Suppressor macrophage (primary cell): ENCODE results near the gene MCF2L.

Source experiments
- DNase-seq, 4 experiments: peaks; one replicate each; pipeline ENCODE4 v3.0.0-alpha.2; 2020 to 2022

MCF2L gene

DNA sequence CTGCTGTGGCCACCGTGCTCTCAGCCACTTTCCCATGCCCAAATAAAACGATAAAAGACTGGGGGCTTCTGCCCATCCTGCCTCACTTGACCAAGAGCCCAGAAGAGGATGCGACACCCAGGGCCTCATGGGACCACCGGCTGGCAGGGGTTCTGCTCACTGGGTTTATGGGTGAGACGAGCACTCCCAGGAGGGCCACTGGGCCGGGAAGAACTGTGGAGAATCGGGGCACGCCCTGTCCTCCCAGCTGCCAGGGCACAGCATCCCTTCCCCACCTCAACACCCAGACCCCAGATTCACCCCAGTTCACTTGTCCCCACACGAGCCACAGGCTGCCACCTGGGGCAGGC lies 148.9 kb downstream of the MCF2L start:
- DNase-seq = no peak

DNA sequence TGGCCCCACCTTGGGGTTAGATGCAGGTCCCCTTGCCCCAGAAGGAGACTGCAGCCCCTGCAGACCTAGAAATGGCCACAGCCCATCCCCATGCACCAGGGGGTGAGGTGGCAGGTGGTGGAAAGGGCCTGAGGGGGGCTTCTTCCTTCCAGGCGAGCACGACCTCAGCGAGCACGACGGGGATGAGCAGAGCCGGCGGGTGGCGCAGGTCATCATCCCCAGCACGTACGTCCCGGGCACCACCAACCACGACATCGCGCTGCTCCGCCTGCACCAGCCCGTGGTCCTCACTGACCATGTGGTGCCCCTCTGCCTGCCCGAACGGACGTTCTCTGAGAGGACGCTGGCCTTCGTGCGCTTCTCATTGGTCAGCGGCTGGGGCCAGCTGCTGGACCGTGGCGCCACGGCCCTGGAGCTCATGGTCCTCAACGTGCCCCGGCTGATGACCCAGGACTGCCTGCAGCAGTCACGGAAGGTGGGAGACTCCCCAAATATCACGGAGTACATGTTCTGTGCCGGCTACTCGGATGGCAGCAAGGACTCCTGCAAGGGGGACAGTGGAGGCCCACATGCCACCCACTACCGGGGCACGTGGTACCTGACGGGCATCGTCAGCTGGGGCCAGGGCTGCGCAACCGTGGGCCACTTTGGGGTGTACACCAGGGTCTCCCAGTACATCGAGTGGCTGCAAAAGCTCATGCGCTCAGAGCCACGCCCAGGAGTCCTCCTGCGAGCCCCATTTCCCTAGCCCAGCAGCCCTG lies 149.4 kb downstream of the MCF2L start:
- DNase-seq = no peak

DNA sequence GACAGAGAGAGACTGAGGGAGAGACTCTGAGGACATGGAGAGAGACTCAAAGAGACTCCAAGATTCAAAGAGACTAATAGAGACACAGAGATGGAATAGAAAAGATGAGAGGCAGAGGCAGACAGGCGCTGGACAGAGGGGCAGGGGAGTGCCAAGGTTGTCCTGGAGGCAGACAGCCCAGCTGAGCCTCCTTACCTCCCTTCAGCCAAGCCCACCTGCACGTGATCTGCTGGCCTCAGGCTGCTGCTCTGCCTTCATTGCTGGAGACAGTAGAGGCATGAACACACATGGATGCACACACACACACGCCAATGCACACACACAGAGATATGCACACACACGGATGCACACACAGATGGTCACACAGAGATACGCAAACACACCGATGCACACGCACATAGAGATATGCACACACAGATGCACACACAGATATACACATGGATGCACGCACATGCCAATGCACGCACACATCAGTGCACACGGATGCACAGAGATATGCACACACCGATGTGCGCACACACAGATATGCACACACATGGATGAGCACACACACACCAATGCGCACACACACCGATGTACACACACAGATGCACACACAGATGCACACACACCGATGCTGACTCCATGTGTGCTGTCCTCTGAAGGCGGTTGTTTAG lies 150.3 kb downstream of the MCF2L start:
- no peak for DNase-seq

DNA sequence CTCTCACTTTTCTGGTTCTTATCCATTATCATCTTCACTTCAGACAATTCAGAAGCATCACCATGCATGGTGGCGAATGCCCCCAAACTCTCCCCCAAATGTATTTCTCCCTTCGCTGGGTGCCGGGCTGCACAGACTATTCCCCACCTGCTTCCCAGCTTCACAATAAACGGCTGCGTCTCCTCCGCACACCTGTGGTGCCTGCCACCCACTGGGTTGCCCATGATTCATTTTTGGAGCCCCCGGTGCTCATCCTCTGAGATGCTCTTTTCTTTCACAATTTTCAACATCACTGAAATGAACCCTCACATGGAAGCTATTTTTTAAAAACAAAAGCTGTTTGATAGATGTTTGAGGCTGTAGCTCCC lies 150.8 kb downstream of the MCF2L start:
- no peak for DNase-seq

GRCh38 chr13:113120300-113121182 lies 151.5 kb downstream of the MCF2L start:
- DNase-seq = no peak

- DNase-seq = no peak
These were observed 152.3 kb downstream of the MCF2L start for GRCh38 chr13:113121183-113121927.

DNA sequence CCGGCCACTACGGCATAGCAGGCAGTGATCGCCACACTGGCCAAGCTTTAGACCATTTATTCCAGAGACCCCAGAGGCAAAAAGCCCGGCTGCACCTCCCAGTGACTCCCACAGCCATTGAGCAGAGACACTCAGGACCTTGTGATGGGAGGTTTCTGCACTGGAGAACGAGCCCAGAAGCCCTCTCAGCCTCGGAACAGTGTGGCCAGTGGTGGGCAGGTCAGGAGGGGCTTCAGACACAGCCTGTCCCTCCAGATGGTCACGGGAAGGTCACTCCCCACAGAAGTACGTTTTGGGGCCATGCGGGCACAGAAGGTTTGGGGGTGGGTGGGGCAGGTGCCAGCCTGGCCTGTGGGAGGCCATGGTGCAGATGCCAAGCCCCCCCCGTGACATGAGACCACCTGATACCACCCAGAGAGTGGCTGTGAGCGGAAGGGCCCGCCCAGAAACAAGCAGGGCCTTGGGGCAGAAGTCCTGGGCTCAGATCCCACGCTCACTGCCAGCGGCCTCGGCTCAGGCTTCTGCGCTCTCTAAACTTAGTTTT lies 153.0 kb downstream of the MCF2L start:
- DNase-seq = no peak

DNA sequence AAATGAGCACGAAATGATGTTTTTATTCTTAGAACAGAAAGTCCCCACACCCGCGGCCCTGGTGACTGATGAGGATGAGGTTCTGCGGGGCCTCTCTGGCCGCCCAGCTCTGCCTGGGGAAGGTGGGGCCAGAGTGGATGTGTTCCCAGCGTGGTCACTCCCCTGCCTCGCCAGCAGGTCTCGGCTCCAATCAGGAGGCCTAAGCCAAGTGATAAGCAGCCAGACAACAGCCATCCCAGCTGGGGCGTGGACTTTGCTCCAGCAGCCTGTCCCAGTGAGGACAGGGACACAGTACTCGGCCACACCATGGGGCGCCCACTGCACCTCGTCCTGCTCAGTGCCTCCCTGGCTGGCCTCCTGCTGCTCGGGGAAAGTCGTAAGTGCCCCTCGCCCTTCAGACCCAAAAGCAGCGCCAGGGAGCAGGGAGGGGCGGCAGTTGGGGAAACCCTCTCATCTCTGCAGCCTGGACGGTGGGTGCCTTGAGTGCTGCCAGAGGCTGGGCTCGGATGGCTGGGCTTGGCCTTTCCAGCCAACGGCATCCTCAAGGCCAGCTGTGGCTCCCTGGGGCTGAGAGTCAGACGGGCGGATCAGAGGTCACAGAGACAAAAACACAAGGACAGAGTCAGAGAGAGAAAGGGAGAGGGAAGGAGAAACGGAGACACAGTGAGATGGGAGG lies 153.7 kb downstream of the MCF2L start, which contains the start of gene F10:
Gene F10, plus strand, starts transcription at position 250 of the 676 bp plus-strand sequence. Its CDS starts 57 bp downstream, at position 307.
- no peak for DNase-seq

DNA sequence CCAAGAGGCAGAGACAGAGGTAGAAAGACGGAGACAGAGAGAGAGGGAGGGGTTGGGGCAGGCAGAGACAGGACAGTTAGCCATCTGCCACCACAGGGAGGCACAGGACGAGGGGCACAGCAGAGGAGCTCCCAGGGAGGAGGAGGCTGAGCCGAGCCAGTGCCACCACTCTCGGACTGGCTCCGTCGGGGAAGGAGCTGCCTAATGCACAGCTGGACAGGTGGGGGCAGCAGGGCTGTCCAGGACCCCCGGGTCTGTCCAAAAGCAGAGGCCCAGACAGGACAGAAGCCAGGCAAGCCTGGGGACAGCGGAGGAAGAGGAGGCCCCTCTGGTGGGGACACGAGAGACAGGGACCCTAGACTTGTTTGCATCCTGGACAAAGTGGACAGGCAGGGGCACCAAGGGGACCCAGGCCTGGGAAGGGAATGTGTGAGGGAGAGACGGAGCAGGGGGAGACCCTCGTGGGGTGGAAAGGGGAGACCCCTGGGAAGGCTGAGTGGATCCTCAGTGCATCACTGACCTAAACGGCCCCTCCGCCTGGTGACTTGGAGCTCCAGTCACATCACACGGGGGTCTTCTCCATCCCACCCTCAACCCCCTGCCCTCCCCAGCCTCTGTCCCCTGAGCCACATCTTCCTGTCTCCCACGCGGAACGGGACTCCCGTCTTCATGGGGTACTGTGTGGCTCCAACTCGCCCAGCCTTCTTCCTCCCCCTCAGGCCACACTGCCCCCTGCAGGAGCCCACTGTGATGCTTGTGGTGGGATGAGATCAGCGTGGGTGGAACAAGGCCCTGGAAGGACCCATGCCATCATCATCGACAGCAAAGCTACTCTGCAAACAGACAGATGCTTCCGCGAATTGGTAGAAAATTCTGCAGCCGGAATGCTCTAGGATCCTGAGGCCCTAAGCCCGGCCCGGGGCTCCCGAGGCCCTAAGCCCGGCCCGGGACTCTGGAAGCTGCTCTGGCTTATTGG lies 154.5 kb downstream of the MCF2L start:
- no peak for DNase-seq

DNA sequence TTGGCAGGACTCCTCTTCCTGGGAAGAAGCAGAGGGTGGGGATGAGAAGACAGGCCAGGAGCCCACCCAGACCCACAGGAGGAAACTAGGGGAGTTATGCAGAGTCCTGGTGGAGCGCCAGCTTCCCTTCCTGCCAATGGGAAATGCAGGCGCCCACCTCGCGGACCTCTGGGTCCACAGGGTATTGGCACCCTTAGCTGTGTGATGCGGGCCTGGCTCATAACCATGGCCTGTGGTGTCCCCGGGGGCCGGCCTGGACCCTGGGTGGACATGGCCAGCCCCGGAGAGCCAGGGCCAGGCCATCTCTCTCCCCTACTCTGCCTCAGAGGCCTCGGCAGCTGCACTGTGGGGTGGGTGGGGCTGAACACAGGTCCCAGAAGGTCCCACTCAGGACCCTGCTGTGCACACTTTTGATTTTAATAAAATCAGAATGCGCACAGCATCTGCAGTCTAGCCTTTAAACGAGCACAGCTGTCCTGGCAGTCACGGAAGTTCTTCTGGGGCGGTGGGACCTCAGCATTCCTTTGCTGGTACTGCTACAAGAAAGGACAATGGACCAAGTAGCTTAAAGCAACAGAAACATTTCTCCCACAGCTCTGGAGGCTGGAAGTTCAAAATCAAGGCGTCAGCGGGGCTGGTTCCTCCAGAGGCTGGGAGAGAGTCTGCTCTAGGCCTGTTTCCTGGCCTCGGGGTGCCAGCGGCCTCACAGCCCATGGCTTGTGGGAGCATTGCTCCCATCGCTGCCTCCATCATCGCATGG lies 155.4 kb downstream of the MCF2L start:
- DNase-seq = no peak

DNA sequence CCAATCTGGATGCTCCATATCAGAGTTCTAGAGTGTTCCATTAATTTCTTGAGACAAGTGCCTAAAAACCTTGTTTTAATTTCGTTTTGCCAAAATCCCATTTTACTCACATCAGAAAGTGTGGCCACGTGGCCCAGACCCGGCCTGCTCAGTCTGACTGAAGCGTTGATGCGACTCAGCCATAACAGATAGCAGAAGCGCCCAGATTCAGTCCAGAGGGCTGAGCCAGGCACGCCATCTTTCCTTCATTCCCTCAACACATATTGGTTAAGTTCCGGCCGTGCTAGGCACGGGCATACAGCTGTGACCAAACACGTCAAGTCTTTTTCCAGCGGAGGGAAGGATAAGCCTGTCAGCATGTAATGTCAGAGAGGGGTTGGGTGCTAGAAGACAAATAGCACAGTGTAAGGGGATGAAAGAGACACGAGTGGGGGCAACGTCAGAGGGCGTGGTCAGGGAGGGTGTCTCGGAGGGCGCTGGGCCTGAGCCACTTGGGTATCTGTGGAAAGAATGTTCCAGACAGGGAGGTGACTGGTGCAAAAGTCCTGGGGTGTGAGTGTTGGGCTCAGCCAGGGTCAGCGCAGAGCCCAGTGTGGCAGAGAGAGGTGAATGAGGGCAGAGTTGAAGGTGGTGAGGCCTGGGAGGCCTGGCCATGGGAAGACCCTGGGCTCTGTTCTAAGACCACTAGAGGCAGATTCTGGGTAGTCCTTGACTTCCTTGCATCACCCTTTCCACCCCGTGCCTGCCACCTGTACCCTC lies 156.7 kb downstream of the MCF2L start:
- DNase-seq = no peak

GRCh38 chr13:113126265-113127150 lies 157.5 kb downstream of the MCF2L start:
- no peak for DNase-seq

GRCh38 chr13:113129480-113129879 lies 160.5 kb downstream of the MCF2L start:
- no peak for DNase-seq

- DNase-seq = peak in 1 of 4 experiments; percentile 48
These were observed 161.1 kb downstream of the MCF2L start for GRCh38 chr13:113129921-113130750.

DNA sequence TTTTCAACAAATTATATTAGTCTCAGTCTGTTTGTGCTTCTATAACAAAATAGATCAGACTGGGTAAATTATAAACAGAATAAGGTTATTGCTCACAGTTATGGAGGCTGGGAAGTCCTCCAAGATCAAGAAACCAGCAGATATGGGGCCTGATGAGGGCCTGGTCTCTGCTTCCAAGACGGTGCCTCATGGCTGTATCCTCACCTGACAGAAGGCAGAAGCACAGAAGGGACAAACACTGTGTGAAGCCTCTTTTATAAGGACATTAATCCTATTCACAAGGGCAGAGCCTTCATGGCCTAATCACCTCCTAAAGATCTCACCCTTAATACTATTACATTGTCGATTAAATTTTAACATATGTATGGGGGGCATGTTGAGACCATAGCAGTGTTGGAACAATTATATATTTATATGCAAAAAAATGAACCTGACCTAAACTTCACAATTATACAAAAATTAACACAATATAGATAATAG lies 166.3 kb downstream of the MCF2L start:
- DNase-seq = no peak

- no peak for DNase-seq
These were observed 168.8 kb downstream of the MCF2L start for GRCh38 chr13:113137691-113138298.
